ENCODE results near the gene NFKB1.
A peak's percentile ranks its signal among the peaks of the same experiment; 100 is the strongest.
"Not testable (repeated sequence)": the region's sequence is repeated elsewhere in the genome, so short reads cannot be mapped to it uniquely, and the experiment has no call there.

The NFKB1 gene, protein sequence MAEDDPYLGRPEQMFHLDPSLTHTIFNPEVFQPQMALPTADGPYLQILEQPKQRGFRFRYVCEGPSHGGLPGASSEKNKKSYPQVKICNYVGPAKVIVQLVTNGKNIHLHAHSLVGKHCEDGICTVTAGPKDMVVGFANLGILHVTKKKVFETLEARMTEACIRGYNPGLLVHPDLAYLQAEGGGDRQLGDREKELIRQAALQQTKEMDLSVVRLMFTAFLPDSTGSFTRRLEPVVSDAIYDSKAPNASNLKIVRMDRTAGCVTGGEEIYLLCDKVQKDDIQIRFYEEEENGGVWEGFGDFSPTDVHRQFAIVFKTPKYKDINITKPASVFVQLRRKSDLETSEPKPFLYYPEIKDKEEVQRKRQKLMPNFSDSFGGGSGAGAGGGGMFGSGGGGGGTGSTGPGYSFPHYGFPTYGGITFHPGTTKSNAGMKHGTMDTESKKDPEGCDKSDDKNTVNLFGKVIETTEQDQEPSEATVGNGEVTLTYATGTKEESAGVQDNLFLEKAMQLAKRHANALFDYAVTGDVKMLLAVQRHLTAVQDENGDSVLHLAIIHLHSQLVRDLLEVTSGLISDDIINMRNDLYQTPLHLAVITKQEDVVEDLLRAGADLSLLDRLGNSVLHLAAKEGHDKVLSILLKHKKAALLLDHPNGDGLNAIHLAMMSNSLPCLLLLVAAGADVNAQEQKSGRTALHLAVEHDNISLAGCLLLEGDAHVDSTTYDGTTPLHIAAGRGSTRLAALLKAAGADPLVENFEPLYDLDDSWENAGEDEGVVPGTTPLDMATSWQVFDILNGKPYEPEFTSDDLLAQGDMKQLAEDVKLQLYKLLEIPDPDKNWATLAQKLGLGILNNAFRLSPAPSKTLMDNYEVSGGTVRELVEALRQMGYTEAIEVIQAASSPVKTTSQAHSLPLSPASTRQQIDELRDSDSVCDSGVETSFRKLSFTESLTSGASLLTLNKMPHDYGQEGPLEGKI

DNA sequence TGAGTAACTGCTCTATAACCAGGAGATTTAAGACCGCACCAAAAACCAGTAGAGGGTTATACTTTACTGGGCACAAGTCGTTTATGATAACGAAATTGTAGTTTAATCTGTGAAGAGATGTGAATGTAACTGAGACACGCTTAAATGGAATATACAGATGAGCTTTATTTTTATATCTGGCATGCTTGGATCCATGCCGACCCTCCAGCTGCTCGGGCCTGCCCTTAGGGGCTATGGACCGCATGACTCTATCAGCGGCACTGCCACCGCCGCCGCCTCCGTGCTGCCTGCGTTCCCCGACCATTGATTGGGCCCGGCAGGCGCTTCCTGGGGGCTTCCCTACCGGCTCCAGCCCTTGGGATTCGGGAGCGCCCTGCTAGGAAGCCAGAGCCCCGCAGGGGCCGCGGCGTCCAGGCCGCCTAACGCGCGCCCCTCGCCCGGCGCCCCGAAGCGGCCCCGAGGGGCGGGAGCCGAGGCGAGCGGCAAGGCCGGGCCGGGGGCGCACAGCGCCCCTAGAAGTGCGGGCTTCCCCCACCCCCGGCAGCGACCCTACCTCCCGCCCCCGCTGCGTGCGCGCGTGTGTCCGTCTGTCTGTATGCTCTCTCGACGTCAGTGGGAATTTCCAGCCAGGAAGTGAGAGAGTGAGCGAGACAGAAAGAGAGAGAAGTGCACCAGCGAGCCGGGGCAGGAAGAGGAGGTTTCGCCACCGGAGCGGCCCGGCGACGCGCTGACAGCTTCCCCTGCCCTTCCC lies at the start of gene NFKB1:
TSS of gene NFKB1 (plus strand) at position 664 of the 751 bp plus-strand sequence. CDS start 24,160 bp downstream, outside the sequence.
- peak; percentile 79 for DNase-seq (ENCODE audit: low spot score)

DNA sequence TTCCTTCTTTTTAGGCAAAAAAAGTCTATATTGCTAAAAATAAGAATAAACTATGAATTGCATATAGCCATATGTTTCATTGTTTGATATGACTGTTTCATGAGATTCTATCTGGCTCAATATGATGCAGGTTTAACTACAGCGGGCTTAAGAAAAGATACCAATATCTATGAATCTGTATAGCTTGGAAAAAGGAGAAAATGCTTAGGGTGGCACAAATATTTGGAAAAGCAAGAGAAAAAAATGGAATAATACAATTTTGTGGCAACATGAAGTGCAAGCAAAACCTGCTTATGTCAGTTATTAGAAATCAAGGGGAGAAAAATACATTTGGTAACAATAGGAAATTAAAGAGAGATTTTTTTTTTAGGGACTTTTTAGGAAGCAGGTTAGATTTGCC lies 48.3 kb upstream of the NFKB1 start:
- DNase-seq (ENCODE audit: low spot score) = no peak

DNA sequence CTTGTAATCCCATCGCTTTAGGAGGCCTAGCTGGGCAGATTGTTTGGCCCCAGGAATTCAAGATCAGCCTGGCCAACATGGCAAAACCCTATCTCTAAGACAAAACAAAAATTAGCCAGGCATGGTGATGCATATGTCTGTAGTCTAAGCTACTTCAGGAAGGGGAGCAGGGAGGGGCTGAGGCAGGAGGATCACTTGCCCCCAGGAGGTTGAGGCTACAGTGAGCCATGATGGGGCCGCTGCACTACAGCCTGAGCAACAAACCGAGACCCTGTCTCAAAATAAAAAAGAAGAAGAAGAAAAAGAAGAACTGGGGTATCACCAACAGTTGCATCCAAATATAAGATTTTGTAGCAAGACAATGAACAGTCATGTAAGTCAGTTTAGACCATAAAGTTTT lies 47.3 kb upstream of the NFKB1 start:
- no peak for DNase-seq (ENCODE audit: low spot score)

DNA sequence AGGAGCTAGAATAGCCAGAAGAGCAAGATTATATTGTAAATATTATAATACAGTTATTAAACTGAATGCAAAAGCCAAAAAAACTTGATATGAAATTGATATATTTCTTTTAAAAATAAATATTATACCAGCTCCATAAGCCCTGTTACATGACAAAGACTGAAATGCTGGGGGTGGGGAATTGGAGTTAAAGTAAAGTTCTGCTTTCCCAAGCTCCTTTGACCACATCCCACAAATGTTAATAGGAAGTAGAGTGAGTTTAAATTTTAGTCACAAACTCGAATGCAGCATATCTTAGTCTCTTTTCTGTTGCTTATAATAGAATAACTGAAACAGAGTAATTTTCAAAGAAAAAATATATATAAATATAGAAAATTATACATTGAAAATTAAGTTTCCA lies 46.9 kb upstream of the NFKB1 start:
- no peak for DNase-seq (ENCODE audit: low spot score)

DNA sequence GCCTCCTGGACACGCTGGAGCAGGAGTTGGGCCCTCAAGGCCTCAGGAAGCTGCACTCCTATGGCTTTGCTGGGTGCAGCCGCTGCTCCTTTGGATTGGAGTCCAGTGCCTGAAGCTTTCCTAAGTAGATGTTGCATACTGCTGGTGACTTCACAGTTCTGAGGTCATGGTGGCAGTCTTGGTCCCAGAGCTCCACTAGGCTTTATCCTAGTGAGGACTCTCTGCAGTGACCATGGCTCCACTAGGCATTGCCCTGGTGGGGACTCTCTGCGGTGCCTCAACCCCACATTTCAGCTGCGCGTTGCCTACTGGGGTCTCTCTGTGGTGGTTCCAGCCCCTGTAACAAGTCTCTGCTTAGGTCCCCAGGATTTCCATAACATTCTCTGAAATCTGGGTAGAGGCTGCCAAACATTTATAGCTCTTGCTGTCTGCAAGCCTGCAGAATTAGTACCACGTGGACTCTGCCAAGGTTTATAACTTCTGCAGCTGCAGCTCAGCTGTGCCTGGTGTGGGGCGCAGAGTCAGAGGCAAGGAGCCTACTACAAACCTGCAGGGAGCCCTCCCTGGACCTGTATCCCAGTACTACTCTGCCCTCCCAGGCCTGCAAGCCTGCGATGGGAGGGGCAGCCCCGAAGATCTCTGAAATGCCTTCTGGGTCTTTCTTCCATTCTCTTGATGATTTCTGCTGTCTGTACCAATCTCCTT lies 46.0 kb upstream of the NFKB1 start:
- DNase-seq (ENCODE audit: low spot score) = no peak

DNA sequence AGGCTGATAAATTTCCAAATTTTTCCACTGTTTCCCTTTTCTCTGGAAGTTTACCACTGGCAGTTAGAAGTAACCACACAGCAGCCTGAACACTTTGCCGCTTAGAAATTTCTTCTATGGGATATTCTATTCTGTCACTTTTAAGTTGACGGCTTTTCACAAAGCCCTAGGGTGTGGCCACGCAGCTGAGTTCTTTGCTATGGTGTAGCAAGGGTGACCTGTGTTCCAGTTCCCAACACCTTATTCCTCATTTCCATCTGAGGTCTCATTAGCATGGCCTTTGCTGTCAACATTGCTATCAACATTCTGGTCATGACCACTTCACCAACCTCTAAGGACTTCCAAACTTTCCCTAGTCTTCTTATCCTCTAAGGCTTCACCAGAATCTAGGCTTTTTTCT lies 45.4 kb upstream of the NFKB1 start:
- DNase-seq (ENCODE audit: low spot score) = no peak

DNA sequence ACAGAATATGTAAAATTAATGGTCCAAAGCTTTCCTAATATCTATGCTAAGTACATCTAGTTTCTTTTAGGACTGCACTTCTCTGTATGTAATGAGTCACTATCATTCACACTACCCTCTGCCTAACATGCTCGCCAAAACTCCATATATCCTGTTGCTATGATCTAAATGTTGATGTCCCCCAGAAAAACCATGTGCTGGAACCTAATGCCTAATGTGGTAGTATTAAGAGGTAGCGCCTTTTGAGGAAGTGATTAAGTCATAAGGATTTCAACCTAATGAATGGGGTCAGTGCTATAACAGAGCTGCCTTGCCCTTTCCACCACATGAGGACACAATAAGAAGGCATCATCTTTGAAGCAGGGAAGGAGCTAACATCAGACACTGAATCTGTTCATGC lies 34.9 kb upstream of the NFKB1 start:
- DNase-seq (ENCODE audit: low spot score) = no peak

DNA sequence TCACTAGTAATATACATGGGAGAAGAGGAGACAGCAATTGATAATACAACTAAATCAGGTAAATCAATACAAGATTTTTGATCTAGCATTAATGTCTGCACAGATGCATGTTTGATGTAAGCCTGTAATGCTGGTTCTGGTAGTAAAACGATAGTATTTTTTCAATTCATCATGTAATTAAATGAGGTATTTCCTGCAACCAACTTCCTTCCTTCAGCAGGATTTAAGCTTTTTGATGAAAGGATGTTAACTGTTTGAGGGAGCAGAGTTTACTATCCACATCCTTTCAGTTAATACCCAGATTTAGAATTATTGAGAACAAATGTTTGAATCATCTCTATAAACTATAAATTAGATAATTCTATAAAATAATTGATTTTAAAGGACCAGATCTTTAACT lies 31.4 kb upstream of the NFKB1 start:
- no peak for DNase-seq (ENCODE audit: low spot score)

DNA sequence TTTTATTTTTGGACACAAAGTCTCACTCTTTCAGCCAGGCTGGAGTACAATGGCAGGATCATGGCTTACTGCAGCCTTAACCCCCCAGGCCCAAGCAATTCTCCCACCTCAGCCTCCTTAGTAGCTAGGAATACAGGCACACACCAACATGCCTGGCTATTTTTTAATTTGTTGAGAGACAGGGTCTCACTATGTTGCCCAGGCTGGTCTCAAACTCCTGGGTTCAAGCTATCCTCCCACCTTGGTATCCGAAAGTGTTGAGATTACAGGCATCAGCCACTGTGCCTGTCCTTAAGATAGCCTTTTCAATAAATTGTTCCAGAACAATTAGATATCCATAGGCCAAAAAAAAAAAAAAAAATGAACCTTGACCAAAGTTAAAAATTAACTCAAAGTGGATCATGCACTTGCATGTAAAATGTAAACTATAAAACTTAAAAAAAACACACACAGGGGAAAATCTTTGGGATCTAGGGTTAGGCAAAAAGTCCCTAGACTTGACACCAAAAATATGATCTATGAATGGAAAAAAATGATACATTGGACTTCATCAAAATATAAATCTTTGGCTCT lies 28.6 kb upstream of the NFKB1 start:
- DNase-seq (ENCODE audit: low spot score) = no peak

DNA sequence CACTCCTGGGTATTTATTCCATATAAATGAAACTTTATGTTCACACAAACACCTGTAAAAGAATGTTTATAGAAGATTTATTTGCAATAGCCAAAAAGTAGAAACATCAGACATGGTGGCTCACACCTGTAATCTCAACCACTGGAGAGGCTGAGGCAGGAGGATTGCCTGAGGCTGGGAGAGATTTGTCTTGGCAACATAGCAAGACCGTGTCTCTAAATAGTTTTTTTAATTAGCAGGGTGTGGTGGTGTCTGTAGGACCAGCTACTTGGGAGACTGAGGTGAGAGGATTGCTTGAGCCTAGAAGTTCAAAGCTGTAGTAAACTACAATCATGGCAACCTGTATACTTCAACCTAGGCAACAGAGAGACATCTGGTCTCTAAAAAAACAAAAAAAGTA lies 27.7 kb upstream of the NFKB1 start:
- no peak for DNase-seq (ENCODE audit: low spot score)

DNA sequence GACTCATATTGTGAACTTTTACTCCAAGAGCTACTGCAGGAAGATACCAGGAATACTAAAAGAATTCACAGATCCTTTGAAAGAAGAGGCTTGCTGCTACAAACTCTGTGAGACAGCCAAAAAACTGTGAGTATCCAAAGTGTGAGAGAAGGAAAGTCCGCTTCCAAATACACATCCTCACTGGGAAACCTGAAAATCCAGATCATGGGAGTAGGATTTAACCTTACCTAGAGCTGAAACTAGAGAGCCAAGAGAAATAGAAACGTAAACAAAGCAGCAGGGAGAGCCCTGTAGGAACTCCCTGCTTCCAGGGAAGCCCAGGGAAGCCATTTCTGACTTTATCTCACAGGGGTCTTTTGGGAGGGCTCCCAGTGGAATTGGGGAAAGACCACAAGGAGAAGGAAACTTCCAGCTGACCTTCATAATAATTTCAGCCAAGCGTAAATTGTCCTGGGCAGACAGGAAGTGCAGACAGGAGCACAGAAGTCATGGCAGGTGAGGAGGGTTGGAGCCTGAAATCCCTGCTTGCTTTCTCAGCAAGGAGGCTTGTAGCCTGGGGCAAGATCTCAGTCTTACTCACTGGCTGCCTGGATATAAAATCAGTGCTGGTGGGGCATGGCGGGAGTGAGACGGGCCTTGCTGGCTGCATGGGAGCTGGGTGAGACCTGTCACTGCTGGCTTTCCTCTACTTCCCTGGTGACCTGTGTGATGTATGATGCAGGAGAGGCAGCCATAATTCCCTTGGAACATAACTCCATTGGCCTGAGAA lies 26.2 kb upstream of the NFKB1 start:
- DNase-seq (ENCODE audit: low spot score) = no peak

DNA sequence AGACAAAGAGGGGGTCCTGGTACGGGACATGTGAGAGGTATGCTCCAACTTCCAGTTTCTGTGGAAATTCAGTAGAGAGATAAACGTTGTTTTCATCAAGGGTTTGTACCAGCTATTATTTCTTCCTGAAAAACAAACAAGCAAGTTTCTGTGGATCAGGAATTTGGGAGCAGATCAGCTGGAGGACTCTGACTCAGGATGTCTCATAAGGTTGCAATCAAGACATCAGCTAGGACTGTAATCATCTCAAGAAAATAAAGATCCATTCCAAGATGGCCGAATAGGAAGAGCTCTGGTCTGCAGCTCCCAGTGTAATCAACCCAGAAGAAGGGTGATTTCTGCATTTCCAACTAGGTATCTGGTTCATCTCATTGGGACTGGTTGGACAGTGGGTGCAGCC lies 23.5 kb upstream of the NFKB1 start:
- no peak for DNase-seq (ENCODE audit: low spot score)

DNA sequence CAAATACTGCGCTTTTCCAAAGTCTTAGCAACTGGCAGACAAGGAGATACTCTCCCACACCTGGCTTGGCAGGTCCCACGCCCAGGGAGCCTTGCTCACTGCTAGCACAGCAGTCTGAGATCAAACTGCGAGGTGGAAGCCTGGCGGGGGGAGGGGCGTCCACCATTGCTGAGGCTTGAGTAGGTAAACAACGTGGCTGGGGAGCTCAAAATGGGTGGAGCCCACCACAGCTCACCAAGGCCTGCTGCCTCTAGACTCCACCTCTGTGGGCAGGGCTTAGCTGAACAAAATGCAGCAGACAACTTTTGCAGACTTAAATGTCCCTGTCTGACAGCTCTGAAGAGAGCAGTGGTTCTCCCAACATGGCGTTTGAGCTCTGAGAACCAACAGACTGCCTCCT lies 23.0 kb upstream of the NFKB1 start:
- DNase-seq (ENCODE audit: low spot score) = no peak

DNA sequence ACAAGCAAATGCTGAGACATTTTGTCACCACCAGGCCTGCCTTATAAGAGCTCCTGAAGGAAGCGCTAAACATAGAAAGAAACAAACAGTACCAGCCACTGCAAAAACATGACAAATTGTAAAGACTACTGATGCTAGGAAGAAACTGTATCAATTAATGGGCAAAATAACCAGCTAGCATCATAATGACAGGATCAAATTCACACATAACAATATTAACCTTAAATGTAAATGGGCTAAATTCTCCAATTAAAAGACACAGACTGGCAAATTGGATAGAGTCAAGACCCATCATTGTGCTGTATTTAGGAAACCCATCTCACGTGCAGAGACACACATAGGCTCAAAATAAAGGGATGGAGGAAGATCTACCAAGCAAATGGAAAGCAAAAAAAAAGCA lies 21.3 kb upstream of the NFKB1 start:
- not testable (repeated sequence) for DNase-seq (ENCODE audit: low spot score)

DNA sequence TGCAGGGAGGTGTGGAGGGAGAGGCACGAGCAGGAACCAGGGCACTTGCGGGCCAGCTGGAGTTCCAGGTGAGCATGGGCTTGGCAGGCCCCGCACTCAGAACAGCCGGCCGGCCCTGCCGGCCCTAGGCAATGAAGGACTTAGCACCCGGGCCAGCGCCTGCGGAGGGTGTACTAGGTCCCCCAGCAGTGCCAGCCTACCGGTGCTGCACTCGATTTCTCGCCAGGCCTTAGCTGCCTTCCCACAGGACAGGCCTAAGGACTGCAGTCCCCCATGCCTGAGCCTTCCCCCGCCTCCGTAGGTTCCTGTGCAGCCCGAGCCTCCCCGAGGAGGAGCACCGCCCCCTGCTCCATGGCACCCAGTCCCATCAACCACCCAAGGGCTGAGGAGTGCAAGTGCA lies 18.0 kb upstream of the NFKB1 start:
- no peak for DNase-seq (ENCODE audit: low spot score)

DNA sequence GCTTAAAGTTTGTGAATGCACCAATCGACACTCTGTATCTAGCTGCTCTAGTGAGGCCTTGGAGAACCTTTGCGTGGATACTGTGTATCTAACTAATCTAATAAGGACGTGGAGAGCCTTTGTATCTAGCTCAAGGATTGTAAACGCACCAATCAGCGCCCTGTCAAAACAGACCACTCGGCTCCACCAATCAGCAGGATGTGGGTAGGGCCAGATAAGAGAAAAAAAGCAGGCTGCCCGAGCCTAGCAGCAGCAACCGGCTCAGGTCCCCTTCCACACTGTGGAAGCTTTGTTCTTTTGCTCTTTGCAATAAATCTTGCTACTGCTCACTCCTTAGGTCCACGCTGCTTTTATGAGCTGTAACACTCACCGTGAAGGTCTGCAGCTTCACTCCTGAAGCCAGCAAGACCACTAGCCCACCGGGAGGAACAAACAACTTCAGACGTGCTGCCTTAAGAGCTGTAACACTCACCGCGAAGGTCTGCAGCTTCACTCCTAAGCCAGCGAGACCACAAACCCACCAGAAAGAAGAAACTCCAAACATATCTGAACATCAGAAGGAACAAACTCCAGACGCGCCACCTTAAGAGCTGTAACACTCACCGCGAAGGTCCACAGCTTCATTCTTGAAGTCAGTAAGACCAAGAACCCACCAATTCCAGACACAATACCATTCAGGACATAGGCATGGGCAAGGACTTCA lies 17.0 kb upstream of the NFKB1 start:
- not testable (repeated sequence) for DNase-seq (ENCODE audit: low spot score)

DNA sequence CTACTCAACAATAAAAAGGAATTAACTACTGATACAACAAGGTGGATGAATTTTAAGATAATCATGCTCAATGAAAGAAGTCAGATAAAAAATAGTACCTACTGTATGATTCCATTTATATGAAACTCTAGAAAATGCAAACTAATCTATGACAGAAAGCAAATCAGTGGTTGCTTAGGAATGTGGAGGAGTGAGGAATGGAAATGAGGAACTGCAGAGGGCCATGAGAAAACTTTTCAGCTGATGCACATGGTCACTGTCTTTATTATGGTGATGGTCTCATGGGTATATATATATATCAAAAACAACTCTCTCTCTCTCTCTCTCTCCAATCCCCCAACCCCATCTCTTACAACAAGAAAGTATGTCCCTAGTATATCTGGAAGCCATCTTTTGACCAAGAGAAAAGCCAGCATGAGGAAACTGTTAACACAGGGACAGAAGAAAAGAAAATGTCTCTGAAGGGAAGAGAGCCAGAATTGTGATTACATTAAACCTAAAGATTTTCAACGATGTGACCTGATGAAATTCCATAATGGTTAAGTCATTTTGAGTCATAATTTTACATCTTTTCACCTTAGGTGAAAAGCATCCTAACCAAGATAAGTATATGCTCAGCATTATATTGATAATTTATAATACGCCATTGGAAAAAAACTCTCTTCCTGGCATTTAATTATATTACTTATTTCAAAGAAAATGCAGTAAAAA lies 8.5 kb upstream of the NFKB1 start:
- no peak for DNase-seq (ENCODE audit: low spot score)

DNA sequence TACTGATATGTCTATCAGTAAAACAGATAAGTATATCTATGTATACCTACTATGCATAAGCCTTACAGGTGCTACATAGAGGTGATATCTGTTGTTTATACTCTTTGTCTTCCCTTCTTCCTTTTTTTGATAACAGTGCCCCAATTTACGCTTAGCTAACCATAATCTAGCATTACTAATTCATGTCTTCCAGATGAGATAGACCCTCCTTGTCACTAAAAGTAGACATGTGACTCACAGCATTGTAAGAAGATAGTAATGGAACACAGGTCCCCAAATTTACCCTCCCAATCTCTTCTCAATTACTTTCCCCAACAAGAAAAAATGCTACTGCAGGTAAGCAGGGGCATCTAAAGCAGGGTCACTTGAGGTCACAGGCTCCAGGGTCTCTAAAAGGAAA lies 7.9 kb upstream of the NFKB1 start:
- no peak for DNase-seq (ENCODE audit: low spot score)

DNA sequence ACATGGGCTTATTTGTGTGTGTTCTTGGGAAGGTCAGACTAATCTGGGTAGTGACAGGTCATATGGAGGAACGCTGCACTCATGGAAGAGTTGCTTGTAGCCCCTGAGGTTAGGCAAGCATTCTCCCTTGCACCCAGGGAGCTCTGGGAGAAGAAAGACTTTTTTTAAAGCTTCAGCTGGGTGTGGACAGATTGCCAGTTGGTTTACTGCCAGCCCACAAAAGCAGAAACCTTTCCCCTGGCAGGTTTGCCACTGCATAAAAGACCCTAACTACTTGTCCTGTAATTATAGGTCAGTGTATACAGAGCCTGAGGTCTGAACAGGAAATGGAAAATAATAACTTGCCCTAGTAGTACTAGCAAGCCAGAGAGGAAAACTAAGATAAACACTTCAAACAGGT lies 7.4 kb upstream of the NFKB1 start:
- DNase-seq (ENCODE audit: low spot score) = no peak

Measured in NAMALWA (cell line).